Neural progenitor cell (in vitro differentiated cells): ENCODE data around the gene SLC25A17. TPM values are rescaled to one million over a fixed set of nuclear protein-coding genes. Genes with fewer than 3 reads are reported as not detected.

Source experiments
- DNase-seq: peaks from one replicate; pipeline ENCODE4 v3.0.0-alpha.2; 2016; ENCODE audit warnings: low spot score
- H2AFZ ChIP-seq: fragments of 200-600 bp; sonication (generic); replicated peaks from 2 replicates; pipeline ENCODE4 v1.6.1; 2016; ENCODE audit warnings: antibody characterized with exemption
- H3F3A ChIP-seq: fragments of 200-600 bp; sonication (generic); 2 replicates; pipeline ENCODE4 v1.6.1; 2016; ENCODE audit warnings: antibody characterized with exemption, low read depth
- H3K27ac ChIP-seq: fragments of 200-600 bp; sonication (generic); 2 replicates; pipeline ENCODE4 v1.5.1; 2016; ENCODE audit warnings: mild to moderate bottlenecking
- H3K27me3 ChIP-seq: fragments of 200-600 bp; sonication (generic); 2 replicates; pipeline ENCODE4 v1.6.1; 2016; ENCODE audit warnings: mild to moderate bottlenecking, moderate library complexity
- H3K36me3 ChIP-seq: fragments of 200-600 bp; sonication (generic); 2 replicates; pipeline ENCODE4 v1.5.1; 2016
- H3K4me1 ChIP-seq: fragments of 200-600 bp; sonication (generic); 2 replicates; pipeline ENCODE4 v1.6.1; 2016; ENCODE audit warnings: mixed run types
- H3K4me2 ChIP-seq: fragments of 200-600 bp; sonication (generic); 2 replicates; pipeline ENCODE4 v1.6.1; 2016
- H3K4me3 ChIP-seq: fragments of 200-600 bp; sonication (generic); 2 replicates; pipeline ENCODE4 v1.5.1; 2016
- H3K79me2 ChIP-seq: fragments of 200-600 bp; sonication (generic); 2 replicates; pipeline ENCODE4 v1.6.1; 2016; ENCODE audit warnings: low read depth
- H3K9ac ChIP-seq: fragments of 200-600 bp; sonication (generic); 2 replicates; pipeline ENCODE4 v1.6.1; 2016
- H3K9me3 ChIP-seq: fragments of 200-600 bp; sonication (generic); 2 replicates; pipeline ENCODE4 v1.5.1; 2016; ENCODE audit warnings: low read depth
- H4K20me1 ChIP-seq: fragments of 200-600 bp; sonication (generic); 2 replicates; pipeline ENCODE4 v1.6.1; 2016; ENCODE audit warnings: low read depth
- H3K27ac Mint-ChIP-seq: 3 replicates; pipeline ENCODE4 v1.8.0; 2021; ENCODE audit warnings: mixed read lengths
- H3K27me3 Mint-ChIP-seq: 2 replicates; pipeline ENCODE4 v1.8.0; 2022; ENCODE audit warnings: low read depth, mild to moderate bottlenecking, inconsistent platforms, moderate library complexity, mixed read lengths; ENCODE audit not compliant: insufficient read depth
- H3K36me3 Mint-ChIP-seq: 3 replicates; pipeline ENCODE4 v1.8.0; 2021; ENCODE audit warnings: mixed read lengths
- H3K4me1 Mint-ChIP-seq: 3 replicates; pipeline ENCODE4 v1.8.0; 2021; ENCODE audit warnings: mixed read lengths
- H3K4me3 Mint-ChIP-seq: 3 replicates; pipeline ENCODE4 v1.8.0; 2021; ENCODE audit warnings: mild to moderate bottlenecking, moderate library complexity, mixed read lengths
- H3K9me3 Mint-ChIP-seq: 3 replicates; pipeline ENCODE4 v1.8.0; 2020; ENCODE audit warnings: mixed read lengths
- EZH2 ChIP-seq: fragments of 200-600 bp; sonication (generic); IDR thresholded peaks from 2 replicates; pipeline ENCODE4 v1.6.1; 2017; ENCODE audit warnings: antibody characterized with exemption, mild to moderate bottlenecking, moderate library complexity
- EZH2phosphoT487 ChIP-seq: fragments of 200-600 bp; sonication (generic); IDR thresholded peaks from 2 replicates; pipeline ENCODE4 v1.6.1; 2017; ENCODE audit warnings: antibody characterized with exemption
- total RNA-seq: library from RNA; depleted of rRNA; stranded (reverse); fragments of >200 nt; gene quantifications from 2 replicates; pipeline ENCODE4 v1.2.3, GENCODE V29; 2015; ENCODE audit warnings: low replicate concordance
- TF ChIP-seq, protein P1 (sequence below): fragments of 200-600 bp; sonication (generic); IDR thresholded peaks from 2 replicates; pipeline ENCODE4 v1.5.1; 2017; ENCODE audit warnings: antibody characterized with exemption, mild to moderate bottlenecking

Gene SLC25A17
- total RNA-seq, 1 donor from 2014 or later = 31.7 TPM

DNA sequence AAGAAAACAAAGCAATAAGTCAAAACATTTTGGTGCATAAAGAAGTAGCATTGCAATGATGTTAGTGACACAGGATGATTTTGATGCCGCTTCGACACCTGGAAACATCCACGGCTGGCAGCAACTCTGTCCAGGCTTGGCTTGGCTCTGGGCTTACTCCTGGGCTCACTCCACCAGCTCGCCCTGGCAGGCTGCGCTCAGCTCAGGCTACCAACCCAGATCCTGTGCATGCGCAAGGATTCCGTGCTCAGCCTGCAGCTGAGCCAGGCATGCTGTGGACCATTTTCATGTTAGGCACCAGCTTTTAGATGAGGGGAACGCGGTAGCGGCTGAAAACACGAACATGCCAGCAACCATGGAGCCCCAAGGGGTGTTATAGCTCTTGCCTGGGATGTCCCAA, 66.0 kb downstream of the SLC25A17 start:
- H2AFZ ChIP-seq = peak overlapping the region; percentile 89
- H3K9me3 Mint-ChIP-seq = peaks cover 7% of the 10 kb centered on the region
- H3K4me3 ChIP-seq = no peak overlapping the region
- DNase-seq = no peak
- H3K27me3 ChIP-seq = no peaks in the 10 kb centered on the region
- no peak overlapping the region for H3K27ac ChIP-seq
- no peaks in the 10 kb centered on the region for H3K79me2 ChIP-seq
- H3K9me3 ChIP-seq = no peaks in the 10 kb centered on the region
- H3K4me1 Mint-ChIP-seq = peaks cover 21% of the 10 kb centered on the region
- no peaks in the 10 kb centered on the region for H3K36me3 Mint-ChIP-seq
- H4K20me1 ChIP-seq = no peaks in the 10 kb centered on the region
- no peak overlapping the region for H3K4me3 Mint-ChIP-seq
- no peak for TF ChIP-seq EZH2phosphoT487
- no peak for TF ChIP-seq EZH2
- TF ChIP-seq, protein P1, sequence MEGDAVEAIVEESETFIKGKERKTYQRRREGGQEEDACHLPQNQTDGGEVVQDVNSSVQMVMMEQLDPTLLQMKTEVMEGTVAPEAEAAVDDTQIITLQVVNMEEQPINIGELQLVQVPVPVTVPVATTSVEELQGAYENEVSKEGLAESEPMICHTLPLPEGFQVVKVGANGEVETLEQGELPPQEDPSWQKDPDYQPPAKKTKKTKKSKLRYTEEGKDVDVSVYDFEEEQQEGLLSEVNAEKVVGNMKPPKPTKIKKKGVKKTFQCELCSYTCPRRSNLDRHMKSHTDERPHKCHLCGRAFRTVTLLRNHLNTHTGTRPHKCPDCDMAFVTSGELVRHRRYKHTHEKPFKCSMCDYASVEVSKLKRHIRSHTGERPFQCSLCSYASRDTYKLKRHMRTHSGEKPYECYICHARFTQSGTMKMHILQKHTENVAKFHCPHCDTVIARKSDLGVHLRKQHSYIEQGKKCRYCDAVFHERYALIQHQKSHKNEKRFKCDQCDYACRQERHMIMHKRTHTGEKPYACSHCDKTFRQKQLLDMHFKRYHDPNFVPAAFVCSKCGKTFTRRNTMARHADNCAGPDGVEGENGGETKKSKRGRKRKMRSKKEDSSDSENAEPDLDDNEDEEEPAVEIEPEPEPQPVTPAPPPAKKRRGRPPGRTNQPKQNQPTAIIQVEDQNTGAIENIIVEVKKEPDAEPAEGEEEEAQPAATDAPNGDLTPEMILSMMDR = no peak
- peaks cover 21% of the 10 kb centered on the region for H3K4me1 ChIP-seq
- no peak overlapping the region for H3K9ac ChIP-seq
- H3K36me3 ChIP-seq = no peaks in the 10 kb centered on the region
- H3F3A ChIP-seq = no peaks in the 10 kb centered on the region
- no peak overlapping the region for H3K4me2 ChIP-seq
- peaks cover 11% of the 10 kb centered on the region for H3K27me3 Mint-ChIP-seq
- no peak overlapping the region for H3K27ac Mint-ChIP-seq

DNA sequence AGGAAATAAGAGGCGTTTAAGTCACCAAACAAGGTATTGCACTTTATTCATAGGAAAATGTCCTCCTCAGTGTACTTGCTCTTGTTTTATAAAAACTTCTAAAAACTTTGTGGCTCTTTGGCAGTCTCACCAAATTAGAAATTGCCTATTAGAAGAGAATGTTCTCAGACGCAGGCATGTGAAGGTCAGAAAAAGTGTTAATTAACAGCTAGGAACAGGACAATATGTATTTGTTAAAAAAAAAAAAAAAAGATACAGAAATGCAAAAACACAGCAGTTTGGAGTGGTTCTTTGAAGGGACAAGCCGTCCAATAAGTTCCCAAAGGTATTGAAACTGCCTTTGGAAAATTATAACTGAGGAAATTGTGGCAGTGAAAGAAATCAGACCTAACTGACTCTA, 67.9 kb downstream of the SLC25A17 start:
- Histone ChIP-seq H3K27me3 (no peaks in the 10 kb centered on the region), H3K9me3 (no peaks in the 10 kb centered on the region), H3F3A (no peaks in the 10 kb centered on the region), H3K79me2 (no peaks in the 10 kb centered on the region), H4K20me1 (no peaks in the 10 kb centered on the region), H3K9ac (no peak overlapping the region), H3K27ac (no peak overlapping the region), H3K36me3 (no peaks in the 10 kb centered on the region), H3K4me1 (peaks cover 21% of the 10 kb centered on the region), H3K4me2 (no peak overlapping the region), H2AFZ (no peak overlapping the region), H3K4me3 (no peak overlapping the region)
- TF ChIP-seq EZH2 = no peak
- TF ChIP-seq, protein P1 = no peak
- no peak for TF ChIP-seq EZH2phosphoT487
- Mint-ChIP-seq H3K27ac (no peak overlapping the region), H3K9me3 (peaks cover 13% of the 10 kb centered on the region), H3K4me3 (no peak overlapping the region), H3K36me3 (peaks cover 2% of the 10 kb centered on the region), H3K27me3 (peaks cover 12% of the 10 kb centered on the region), H3K4me1 (peaks cover 27% of the 10 kb centered on the region)
- DNase-seq = no peak

DNA sequence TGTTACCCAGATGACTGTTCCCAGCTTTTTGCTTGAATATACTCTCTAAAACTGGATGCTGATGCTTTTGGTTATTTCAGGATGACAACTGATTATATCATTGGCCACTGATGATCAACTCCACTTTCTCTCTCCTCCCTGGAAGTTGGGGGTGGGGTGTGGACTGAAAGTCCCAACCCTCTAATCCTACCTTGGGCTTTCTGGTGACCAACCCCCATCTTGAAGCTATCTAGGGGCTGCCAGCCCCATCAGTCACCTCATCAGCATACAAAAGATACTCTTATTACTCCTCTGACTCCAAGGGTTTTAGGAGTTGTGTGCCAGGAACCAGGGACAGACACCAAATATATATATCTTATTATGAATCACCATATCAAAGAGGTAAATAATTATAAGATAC, 69.3 kb downstream of the SLC25A17 start:
- H3K4me3 ChIP-seq = no peak overlapping the region
- Mint-ChIP-seq H3K4me3 (no peak overlapping the region), H3K9me3 (peaks cover 13% of the 10 kb centered on the region), H3K27ac (peak overlapping the region; percentile 50), H3K36me3 (peaks cover 2% of the 10 kb centered on the region), H3K4me1 (peaks cover 27% of the 10 kb centered on the region), H3K27me3 (peaks cover 12% of the 10 kb centered on the region)
- H3K4me2 ChIP-seq = no peak overlapping the region
- H3K4me1 ChIP-seq = peaks cover 21% of the 10 kb centered on the region
- no peaks in the 10 kb centered on the region for H3K27me3 ChIP-seq
- H2AFZ ChIP-seq = no peak overlapping the region
- no peak for DNase-seq
- no peaks in the 10 kb centered on the region for H4K20me1 ChIP-seq
- no peak for TF ChIP-seq EZH2phosphoT487
- TF ChIP-seq, protein P1 = no peak
- no peak for TF ChIP-seq EZH2
- no peaks in the 10 kb centered on the region for H3F3A ChIP-seq
- H3K27ac ChIP-seq = no peak overlapping the region
- no peak overlapping the region for H3K9ac ChIP-seq
- H3K9me3 ChIP-seq = no peaks in the 10 kb centered on the region
- H3K36me3 ChIP-seq = no peaks in the 10 kb centered on the region
- no peaks in the 10 kb centered on the region for H3K79me2 ChIP-seq
